IPS-18c (cell line): ENCODE measurements around the gene RTN4RL1.

Source experiments
- H3K4me3 ChIP-seq: 2 replicates; pipeline ENCODE4 v1.7.0; 2013; ENCODE audit warnings: low read depth, mild to moderate bottlenecking, low read length, moderate library complexity; ENCODE audit not compliant: insufficient read depth
- H3K9me3 ChIP-seq: one replicate; pipeline ENCODE4 v1.6.1; 2013; ENCODE audit warnings: mild to moderate bottlenecking, low read length, moderate library complexity; ENCODE audit not compliant: control insufficient read depth, insufficient read depth

The RTN4RL1 gene

GRCh38 chr17:1976683-1977064 is 48.5 kb downstream of the RTN4RL1 start:
- Histone ChIP-seq H3K4me3 (no peak overlapping the region), H3K9me3 (no peaks in the 10 kb centered on the region)

DNA sequence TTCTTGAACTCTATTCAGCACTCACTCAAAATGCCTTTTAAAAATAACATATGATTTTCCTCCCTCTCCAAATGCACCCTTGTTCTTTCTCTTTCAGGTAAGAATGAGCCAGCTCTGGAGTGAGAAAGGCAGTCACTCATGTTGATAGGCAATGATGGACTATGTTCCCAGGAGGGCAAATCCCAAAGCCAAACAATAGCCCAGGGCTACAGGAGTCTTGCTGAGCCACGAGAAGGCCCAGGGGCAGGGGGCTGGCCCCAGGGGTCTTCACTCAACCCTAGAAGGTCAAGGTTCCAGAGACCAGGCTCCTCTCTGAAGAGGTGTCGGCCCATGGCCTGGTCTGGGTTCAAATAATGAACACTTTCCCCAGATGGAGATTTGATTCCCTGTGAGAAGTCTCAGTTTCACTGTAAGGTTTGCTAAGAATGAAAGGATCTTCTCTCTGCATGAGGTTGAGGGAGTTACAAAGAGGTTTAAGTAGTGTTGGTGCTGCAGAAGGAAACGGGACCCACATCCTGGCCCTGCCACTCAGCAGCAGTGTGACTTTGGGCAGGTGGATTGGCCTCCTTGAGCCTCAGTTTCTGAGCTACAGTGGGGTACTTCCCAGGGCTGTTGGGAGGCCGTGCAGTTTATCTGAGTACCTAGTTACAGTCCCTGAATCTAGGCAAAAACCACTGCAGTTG is 49.0 kb downstream of the RTN4RL1 start:
- no peaks in the 10 kb centered on the region for H3K9me3 ChIP-seq
- H3K4me3 ChIP-seq: no peak overlapping the region

- no peak overlapping the region for H3K4me3 ChIP-seq
- H3K9me3 ChIP-seq: no peaks in the 10 kb centered on the region
These were observed 49.6 kb downstream of the RTN4RL1 start for GRCh38 chr17:1975573-1975972.

DNA sequence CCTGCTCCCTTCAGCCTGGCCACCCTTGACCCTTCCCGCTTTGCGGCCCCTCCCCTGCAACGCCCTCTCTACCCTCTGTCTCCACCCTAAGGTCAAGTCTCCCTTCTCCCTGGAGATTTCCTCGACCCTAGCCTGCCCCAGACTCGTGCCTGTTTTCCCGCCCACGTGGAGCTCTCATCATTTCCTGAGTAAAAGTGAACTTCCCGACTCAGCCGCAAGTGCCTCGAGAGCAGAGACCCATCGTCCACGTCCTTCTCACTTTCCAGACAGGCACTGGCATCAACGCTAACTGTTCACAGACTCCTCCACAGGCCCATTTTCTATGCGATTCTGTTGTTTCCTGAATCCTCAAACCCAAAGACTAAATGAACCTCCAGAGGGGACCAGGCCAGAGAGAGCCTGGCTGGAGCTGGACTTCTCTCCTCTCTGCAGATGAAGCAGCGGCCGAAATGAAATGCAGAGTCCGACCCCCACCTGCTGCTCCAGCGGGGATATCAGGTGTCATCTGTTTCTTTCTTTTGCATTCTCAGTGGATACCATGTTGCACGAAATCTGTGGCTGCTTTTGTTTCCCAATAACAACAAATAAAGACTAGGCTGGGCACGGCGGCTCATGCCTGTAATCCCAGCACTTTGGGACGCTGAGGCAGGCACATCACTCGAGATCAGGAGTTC is 52.5 kb downstream of the RTN4RL1 start:
- H3K9me3 ChIP-seq: no peaks in the 10 kb centered on the region
- H3K4me3 ChIP-seq: no peak overlapping the region

- Histone ChIP-seq H3K9me3 (no peaks in the 10 kb centered on the region), H3K4me3 (no peak overlapping the region)
These were observed 54.2 kb downstream of the RTN4RL1 start for GRCh38 chr17:1970843-1971384.

DNA sequence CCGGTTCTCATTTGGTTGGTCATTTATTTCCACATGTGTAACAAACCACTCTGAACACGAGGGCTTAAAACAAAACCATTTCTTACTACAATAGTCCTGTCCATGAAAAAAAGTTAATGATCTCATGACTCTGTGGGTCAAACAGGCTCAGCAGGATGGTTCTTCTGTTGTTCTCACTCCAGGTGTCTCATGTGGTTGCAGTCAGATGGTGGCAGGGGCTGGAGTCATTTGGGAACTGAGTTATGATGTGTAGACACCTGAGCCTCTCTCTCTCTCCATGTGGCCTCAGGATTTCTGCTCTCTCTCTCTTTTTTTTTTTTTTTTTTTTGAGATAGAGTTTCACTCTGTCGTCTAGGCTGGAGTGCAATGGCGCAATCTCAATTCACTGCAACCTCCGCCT is 55.4 kb downstream of the RTN4RL1 start:
- Histone ChIP-seq H3K4me3 (no peak overlapping the region), H3K9me3 (no peaks in the 10 kb centered on the region)

DNA sequence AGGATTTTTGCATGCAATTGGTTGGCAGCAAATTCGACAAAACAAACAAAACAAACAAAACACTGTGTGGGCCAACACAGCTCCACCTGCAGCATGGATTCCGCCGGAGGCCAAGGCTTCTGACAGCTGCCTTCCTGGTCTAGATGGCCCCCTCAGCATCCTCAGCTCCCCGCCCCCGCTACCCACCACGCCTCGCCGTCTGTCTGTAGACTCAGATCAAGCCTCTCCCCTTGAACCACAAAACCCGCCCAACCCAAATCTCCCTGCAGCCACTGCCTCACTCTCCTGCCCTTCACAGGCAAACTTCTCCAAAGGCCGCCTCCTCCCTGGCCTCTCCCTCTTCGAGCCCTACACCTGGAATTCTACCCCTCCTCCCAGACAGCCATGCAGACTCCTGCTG is 57.9 kb downstream of the RTN4RL1 start:
- no peak overlapping the region for H3K4me3 ChIP-seq
- no peaks in the 10 kb centered on the region for H3K9me3 ChIP-seq

DNA sequence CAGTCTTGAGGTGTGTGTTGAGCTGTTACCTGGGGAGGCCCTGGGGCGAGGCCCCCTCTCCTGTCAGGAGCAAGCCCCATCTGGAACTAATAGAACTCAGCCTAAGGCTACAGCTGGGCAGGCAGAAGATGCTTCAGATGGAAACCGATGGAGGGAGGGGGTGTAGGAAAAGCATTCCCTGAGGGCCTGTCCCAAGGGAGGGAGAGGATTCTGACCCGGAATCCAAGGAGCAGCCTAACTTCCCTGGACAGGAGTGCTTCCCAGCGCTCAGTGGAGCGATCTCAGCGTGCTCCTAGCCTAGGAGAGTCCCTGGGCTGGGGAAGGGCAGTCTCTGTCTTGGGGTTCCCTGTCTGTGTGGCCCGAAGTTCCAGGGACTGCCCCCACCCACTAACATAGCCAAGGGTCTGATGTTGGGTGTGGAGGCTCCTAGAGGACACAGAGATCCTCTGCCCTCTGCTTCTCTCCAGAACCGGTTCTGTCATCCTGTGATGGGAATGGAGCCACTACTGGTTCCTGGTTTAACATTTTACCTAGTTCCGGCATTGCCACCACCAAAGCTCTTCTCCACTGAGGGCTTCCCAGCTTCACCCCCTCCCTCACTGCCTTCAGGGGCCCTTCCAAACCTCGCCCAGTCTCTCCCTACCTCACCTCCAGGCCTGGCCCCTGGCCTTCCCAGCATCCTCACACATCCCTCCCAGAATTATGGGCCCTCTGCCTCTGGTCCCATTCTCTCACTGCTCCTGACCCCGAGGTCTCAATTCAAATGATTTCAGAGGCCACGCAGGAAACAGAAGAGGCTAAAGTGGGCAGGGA is 58.7 kb downstream of the RTN4RL1 start:
- Histone ChIP-seq H3K4me3 (no peak overlapping the region), H3K9me3 (no peaks in the 10 kb centered on the region)

DNA sequence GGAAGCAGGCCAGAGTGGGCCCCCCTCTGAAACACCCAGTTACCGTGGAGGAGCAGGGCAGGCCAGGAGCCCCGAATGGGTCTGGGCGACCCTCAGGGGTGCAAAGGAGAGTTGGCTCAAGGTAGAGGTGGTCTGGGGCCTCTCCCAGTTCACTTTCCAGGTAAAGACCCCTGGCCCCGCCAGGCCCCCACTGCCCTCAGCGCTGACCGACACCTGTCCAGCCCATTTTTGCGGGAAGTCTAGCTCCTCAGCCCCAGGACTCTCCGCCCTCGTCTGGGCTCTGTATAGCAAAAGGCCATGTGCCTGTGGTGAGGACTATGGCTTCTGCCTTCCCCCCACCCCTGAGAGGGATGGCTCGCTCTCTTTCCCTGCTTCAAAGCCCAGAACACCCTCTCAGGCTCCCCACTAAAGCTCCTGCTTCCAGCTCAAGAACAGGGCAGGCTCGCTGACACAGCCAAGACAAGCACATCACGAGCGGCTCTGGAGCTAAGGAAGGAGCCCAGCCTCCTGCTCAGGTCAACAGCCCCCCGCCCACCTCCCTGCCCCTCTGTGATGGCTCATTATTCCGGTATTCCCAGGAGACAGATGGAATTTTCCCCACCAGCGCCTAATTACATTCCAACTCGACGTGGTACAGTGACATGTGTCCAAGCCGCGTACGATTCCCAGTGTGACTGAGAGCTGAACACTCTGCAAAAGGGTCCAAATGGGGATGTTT is 59.4 kb downstream of the RTN4RL1 start:
- H3K4me3 ChIP-seq: no peak overlapping the region
- H3K9me3 ChIP-seq: no peaks in the 10 kb centered on the region

GRCh38 chr17:1963250-1963649 is 61.9 kb downstream of the RTN4RL1 start:
- Histone ChIP-seq H3K9me3 (no peaks in the 10 kb centered on the region), H3K4me3 (no peak overlapping the region)

- Histone ChIP-seq H3K4me3 (no peak overlapping the region), H3K9me3 (no peaks in the 10 kb centered on the region)
These were observed 63.9 kb downstream of the RTN4RL1 start for GRCh38 chr17:1961189-1961588.

- H3K9me3 ChIP-seq: no peaks in the 10 kb centered on the region
- no peak overlapping the region for H3K4me3 ChIP-seq
These were observed 64.6 kb downstream of the RTN4RL1 start for GRCh38 chr17:1960545-1960912.

GRCh38 chr17:1959871-1960544 is 65.1 kb downstream of the RTN4RL1 start:
- Histone ChIP-seq H3K4me3 (no peak overlapping the region), H3K9me3 (no peaks in the 10 kb centered on the region)

DNA sequence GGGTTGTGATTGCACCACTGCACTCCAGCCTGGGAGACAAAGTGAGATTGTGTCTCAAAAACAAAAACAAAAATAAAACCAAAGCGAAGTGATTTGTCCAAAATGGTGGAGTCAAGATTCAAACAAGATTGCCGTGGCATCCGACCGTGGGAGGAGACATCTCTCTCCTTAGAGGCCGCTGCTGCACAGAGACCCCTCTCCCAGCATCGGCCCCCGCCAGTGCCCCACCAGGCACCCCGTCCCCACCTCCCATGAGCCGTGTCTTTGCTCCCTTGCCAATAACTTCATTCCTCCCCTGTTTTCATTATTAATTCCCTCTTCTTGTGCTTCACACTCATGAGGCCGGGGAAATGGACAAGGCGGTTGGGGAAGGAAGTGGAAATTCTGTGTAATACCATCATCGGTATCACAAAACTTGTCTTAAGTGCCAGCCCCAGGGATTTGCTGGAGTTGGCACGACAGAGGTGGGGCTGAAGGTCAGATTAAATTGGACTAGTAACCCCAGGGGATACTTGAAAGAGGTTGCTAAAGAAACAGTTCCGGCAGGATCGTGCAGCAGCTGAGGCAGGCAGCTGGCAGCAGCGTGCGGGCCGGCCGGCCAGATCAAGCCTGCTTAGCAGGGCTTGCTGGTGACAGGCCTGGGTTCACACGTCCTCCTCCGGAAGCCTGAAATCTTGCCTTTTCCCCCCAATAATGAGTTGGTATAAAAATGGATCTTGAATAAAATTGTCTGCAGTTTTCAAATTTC is 66.8 kb downstream of the RTN4RL1 start:
- Histone ChIP-seq H3K9me3 (no peaks in the 10 kb centered on the region), H3K4me3 (no peak overlapping the region)

GRCh38 chr17:1957037-1957436 is 68.1 kb downstream of the RTN4RL1 start:
- no peaks in the 10 kb centered on the region for H3K9me3 ChIP-seq
- H3K4me3 ChIP-seq: no peak overlapping the region

GRCh38 chr17:1956134-1956533 is 69.0 kb downstream of the RTN4RL1 start:
- H3K9me3 ChIP-seq: no peaks in the 10 kb centered on the region
- H3K4me3 ChIP-seq: no peak overlapping the region; the same call in 1 of the 2 replicates
